Ascending aorta (tissue), 2 donors: ENCODE data around the gene ARHGEF25. TPM values are rescaled to one million over a fixed set of nuclear protein-coding genes. Genes with fewer than 3 reads are reported as not detected.

Source experiments
- DNase-seq, 2 donors: peaks; one replicate each; pipeline ENCODE4 v3.0.0-alpha.2; 2019; ENCODE audit warnings: low spot score in 2 of 2
- H3K27ac ChIP-seq, 2 donors: fragments of 200-600 bp; sonication (generic); one replicate each; pipeline ENCODE4 v1.5.1; 2016 to 2017; ENCODE audit warnings: mild to moderate bottlenecking in 1 of 2
- H3K27me3 ChIP-seq: fragments of 200-600 bp; sonication (generic); one replicate; pipeline ENCODE4 v1.5.1; 2017
- H3K36me3 ChIP-seq, 2 donors: fragments of 200-600 bp; sonication (generic); one replicate each; pipeline ENCODE4 v1.5.1; 2016
- H3K4me1 ChIP-seq, 2 donors: fragments of 200-600 bp; sonication (generic); one replicate each; pipeline ENCODE4 v1.5.1; 2016 to 2017; ENCODE audit warnings: mild to moderate bottlenecking in 1 of 2
- H3K4me3 ChIP-seq, 2 donors: fragments of 200-600 bp; sonication (generic); one replicate each; pipeline ENCODE4 v1.5.1; 2016 to 2017; ENCODE audit warnings: mild to moderate bottlenecking in 1 of 2
- H3K9me3 ChIP-seq, 2 donors: fragments of 200-600 bp; sonication (generic); one replicate each; pipeline ENCODE4 v1.5.1; 2016
- intact Hi-C: fragments of 100-400 bp; cut with DNase I; formaldehyde crosslinking; loops from one replicate; pipeline ENCODE4 v1.15.1; 2023
- total RNA-seq: library from RNA; depleted of rRNA; stranded (reverse); fragments of >200 nt; gene quantifications from one replicate; pipeline ENCODE4 v1.1.0, GENCODE V29; 2016
- TF ChIP-seq, protein P1 (sequence below), 3 experiments: fragments of 200-600 bp in 2 of 3; fragments of 450-650 bp in 1 of 3; sonication (generic) in 2 of 3; IDR thresholded peaks; one replicate each; pipeline ENCODE4 v1.5.1; 2016 to 2019; ENCODE audit warnings: antibody characterized with exemption in 3 of 3, mild to moderate bottlenecking in 1 of 3, moderate library complexity in 1 of 3

Gene ARHGEF25
- total RNA-seq, 1 donor from 2014 or later = 47.8 TPM

DNA sequence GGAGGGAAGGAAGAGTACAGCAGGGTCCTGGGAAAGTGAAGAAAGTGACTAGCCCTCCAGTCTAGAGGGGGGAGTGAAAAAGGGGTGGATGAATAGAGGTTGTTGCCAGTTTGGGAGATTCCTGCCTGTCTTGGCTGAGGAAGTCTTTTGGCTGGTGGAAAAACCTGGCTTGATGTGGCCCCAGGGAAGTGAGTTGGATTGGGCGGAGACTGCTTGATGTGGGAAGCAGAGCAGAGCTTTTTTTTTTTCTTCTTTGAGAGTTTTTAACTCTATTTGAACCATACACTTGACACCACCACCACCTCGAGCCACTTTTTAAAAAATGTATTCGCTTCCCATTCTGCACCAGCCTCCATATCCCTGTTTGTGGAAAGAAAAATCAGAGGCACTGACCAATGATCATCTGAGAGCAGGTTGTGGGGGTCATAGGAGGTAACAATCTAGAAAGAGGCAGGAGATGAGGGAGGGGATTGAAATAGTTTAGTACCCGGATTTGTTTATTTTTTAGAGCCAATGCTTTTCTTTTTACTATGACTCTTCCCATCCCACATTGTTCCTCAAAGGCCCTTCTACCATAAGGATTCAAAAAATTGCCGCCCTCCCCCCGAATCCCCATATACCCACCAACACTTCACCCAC is 7.3 kb upstream of the ARHGEF25 start:
- H3K27me3 ChIP-seq = no peaks in the 10 kb centered on the region
- no peaks in the 10 kb centered on the region for H3K9me3 ChIP-seq
- intact Hi-C loops = no loop called here
- H3K4me3 ChIP-seq = peak overlapping the region; percentile 81 to 87
- peaks cover 22 to 42% of the 10 kb centered on the region in 2 donors for H3K36me3 ChIP-seq
- TF ChIP-seq, protein P1, sequence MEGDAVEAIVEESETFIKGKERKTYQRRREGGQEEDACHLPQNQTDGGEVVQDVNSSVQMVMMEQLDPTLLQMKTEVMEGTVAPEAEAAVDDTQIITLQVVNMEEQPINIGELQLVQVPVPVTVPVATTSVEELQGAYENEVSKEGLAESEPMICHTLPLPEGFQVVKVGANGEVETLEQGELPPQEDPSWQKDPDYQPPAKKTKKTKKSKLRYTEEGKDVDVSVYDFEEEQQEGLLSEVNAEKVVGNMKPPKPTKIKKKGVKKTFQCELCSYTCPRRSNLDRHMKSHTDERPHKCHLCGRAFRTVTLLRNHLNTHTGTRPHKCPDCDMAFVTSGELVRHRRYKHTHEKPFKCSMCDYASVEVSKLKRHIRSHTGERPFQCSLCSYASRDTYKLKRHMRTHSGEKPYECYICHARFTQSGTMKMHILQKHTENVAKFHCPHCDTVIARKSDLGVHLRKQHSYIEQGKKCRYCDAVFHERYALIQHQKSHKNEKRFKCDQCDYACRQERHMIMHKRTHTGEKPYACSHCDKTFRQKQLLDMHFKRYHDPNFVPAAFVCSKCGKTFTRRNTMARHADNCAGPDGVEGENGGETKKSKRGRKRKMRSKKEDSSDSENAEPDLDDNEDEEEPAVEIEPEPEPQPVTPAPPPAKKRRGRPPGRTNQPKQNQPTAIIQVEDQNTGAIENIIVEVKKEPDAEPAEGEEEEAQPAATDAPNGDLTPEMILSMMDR (IDR thresholded peaks at IDR 0.05) = no peak
- peak overlapping the region; percentile 96 to 98 for H3K27ac ChIP-seq
- peak; percentile 46 to 86 for DNase-seq
- peaks cover 0 to 13% of the 10 kb centered on the region in 2 donors for H3K4me1 ChIP-seq

DNA sequence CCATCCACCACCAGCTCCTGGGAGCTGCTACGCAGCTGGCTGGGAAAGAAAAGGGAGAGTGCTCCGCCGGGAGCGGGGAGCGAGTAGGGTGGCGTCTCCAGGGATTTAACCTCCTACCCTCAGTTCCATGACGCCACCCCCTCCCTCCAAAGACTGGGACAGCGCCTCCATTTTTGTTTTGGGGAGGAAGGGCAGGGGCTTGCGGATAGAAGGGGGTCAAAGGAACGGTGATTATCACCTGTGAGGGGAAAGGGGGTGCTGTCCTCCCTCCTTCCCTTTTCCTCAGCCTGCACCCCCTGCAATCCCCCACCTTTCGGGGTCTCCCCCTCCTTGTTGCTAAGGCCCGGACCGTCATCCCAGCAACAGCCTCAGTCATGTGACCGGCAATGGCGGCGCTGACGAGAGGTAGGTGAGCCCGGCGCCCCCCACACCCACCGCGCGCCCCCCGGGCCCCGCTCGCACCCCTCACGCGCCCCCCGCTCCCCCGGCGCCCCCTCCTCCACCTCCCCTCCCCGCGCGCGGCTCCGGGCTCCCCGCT is 6.7 kb upstream of the ARHGEF25 start, which contains the start of gene DTX3:
TSS of gene DTX3 (plus strand) at position 371 of the 538 bp plus-strand sequence. CDS start 1,694 bp downstream, outside the sequence.
- DNase-seq = no peak
- Histone ChIP-seq H3K27ac (peak within 1 kb of the TSS; percentile 96 to 98), H3K27me3 (no peaks in the 10 kb centered on the region), H3K9me3 (no peaks in the 10 kb centered on the region), H3K4me3 (peak within 1 kb of the TSS; percentile 81 to 87), H3K4me1 (peaks cover 0 to 18% of the 10 kb centered on the region in 2 donors), H3K36me3 (peaks cover 16 to 36% of the 10 kb centered on the region in 2 donors)
- intact Hi-C loops = no loop called here
- TF ChIP-seq, protein P1 (IDR thresholded peaks at IDR 0.05) = no peak

DNA sequence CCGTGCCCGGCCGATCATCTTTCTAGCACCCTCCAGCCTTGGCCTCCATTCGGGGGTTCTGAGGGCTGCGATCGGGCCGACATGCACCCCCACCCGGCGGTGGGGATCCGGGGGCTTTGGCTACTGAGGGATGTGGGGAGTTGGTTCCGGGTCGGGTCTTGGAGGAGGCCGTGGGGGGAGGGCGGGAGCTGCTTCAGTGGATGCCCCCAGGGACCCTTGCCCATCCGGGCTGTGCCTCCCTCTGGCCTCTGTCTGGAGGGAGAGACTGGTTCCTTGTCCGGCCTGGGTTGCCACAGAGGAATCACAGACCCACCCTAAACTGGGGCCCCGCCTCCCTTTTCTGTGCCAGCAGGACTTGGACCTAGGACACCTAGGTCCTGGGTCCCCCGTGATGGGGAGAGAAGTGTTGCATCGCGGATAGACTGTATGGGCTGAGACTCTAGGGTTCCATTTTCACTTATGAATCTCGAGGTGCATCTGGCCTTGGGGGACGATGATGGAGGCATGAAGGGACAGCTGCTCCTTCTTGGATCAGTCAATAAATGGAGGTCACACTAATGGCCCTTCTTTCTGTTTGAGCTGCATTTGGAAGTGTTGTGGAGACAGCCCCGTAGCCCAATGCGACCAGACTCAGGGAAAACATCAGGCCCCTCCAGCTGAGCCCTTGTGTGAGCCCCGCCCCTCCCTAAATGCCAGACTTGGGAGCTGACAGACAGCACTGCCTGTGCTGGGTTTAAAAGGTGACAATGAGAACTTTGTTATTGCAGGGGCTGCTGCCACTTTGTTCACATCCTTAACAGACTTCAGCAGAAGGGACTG is 6.0 kb upstream of the ARHGEF25 start:
- TF ChIP-seq, protein P1 (IDR thresholded peaks at IDR 0.05) = no peak
- peak in 1 of 2 donors; percentile 82 for DNase-seq
- Histone ChIP-seq H3K4me1 (peaks cover 0 to 22% of the 10 kb centered on the region in 2 donors), H3K27ac (peak overlapping the region; percentile 96 to 98), H3K9me3 (no peaks in the 10 kb centered on the region), H3K4me3 (peak overlapping the region; percentile 81 to 87), H3K36me3 (peaks cover 15 to 29% of the 10 kb centered on the region in 2 donors), H3K27me3 (no peaks in the 10 kb centered on the region)
- intact Hi-C loops = no loop called here

DNA sequence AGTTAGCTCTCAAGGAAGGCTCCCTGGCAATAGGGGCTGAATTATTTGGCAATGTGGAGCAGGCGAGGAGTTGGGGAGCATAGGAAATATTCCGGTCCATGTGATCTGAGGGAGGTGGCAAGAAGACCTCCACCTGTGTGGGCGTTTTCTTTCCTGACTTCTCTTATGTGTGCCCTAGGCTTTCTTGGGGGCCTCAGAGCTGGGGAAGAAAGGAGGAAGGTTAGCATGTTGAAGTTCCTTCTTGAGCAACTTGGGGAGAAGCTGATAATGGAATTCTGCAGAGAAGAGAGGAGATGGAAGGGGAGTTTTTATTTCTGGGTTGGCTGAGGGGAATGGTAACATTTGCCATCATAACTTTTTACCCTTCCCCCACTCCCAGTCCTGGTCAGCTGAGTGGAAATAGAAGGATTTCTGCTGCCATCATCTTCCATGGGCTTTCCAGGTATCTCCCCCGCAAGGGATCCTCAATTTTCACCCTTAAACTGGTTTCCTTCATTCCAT is 5.4 kb upstream of the ARHGEF25 start:
- no peaks in the 10 kb centered on the region for H3K9me3 ChIP-seq
- peak overlapping the region; percentile 96 to 98 for H3K27ac ChIP-seq
- H3K4me1 ChIP-seq = peaks cover 0 to 26% of the 10 kb centered on the region in 2 donors
- TF ChIP-seq, protein P1 (IDR thresholded peaks at IDR 0.05) = no peak
- H3K4me3 ChIP-seq = peak overlapping the region; percentile 81 to 87
- peaks cover 11 to 22% of the 10 kb centered on the region in 2 donors for H3K36me3 ChIP-seq
- H3K27me3 ChIP-seq = no peaks in the 10 kb centered on the region
- DNase-seq = no peak
- intact Hi-C loops = no loop called here

DNA sequence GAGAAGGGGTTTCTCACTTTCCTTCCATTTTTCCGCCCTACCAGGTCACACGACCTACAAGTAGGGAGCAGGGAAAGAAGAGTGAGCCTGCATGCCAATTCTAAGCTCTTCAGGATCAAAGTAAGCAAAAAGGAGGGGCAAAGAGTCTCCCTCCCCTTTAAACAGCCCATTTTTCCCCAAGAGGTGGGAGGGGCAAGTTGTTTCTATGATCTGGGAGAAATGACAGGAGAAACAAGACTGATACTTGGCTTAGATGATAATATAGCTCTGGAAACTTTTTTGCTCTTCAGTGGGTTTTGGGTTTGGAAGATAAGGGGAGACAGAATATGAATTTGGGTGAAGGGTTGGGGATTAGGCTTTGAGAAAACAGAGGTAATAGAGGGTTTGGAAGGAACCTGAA is 4.8 kb upstream of the ARHGEF25 start:
- Histone ChIP-seq H3K4me3 (no peak overlapping the region), H3K4me1 (peaks cover 0 to 28% of the 10 kb centered on the region in 2 donors), H3K27me3 (no peaks in the 10 kb centered on the region), H3K27ac (peak overlapping the region in 1 of 2 donors; percentile 98), H3K9me3 (no peaks in the 10 kb centered on the region), H3K36me3 (peaks cover 6 to 17% of the 10 kb centered on the region in 2 donors)
- intact Hi-C loops = no loop called here
- TF ChIP-seq, protein P1 (IDR thresholded peaks at IDR 0.05) = no peak
- no peak for DNase-seq
